Measurements from ENCODE around the gene KNCN.

KNCN gene

DNA sequence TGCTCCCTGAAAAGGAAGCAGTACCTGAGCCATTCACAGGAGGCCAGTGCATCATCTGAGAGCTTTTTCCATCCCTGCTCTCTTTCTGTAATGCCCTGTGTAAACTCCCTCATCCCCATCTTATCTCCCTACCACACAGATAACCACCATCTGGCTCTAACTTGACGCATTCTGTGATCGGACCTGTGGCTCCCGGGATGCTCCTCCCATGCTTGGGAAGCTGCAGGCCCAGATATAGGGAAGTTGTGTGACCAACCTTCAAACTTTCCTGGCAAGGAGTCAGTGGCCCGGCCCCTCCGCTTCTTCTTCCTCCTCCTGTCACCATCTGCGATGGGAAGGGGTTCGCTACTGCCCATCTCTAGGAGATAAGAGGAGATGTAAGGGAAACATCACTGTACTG is 31.5 kb upstream of the KNCN start:
- H3K4me3 ChIP-seq (ENCODE audit: low read length): no peak overlapping the region
- 0 out of 2 replicates have a peak, but pooled peaks cover 3% of the 10 kb centered on the region for H3K36me3 ChIP-seq (ENCODE audit: insufficient read depth, low read depth, low read length)
- no peaks in the 10 kb centered on the region for H3K27me3 ChIP-seq (ENCODE audit: insufficient read depth, low read length)
- peaks cover 4% of the 10 kb centered on the region; the same call in 1 of the 2 replicates for H3K4me1 ChIP-seq (ENCODE audit: insufficient read depth, low read length)
- H3K9ac ChIP-seq (ENCODE audit: low read depth, low read length): no peak overlapping the region
- no peak overlapping the region for H3K27ac ChIP-seq (ENCODE audit: low read length)
- H3K9me3 ChIP-seq (ENCODE audit: insufficient read depth, low read depth, low read length): no peaks in the 10 kb centered on the region

GRCh38 chr1:46581681-46582455 is 30.4 kb upstream of the KNCN start:
- H3K9me3 ChIP-seq (ENCODE audit: insufficient read depth, low read depth, low read length): no peaks in the 10 kb centered on the region
- H3K27me3 ChIP-seq (ENCODE audit: insufficient read depth, low read length): no peaks in the 10 kb centered on the region
- H3K9ac ChIP-seq (ENCODE audit: low read depth, low read length): no peak overlapping the region
- no peak overlapping the region for H3K4me3 ChIP-seq (ENCODE audit: low read length)
- H3K4me1 ChIP-seq (ENCODE audit: insufficient read depth, low read length): peaks cover 4% of the 10 kb centered on the region; the same call in 1 of the 2 replicates
- H3K27ac ChIP-seq (ENCODE audit: low read length): no peak overlapping the region
- peaks cover 7% of the 10 kb centered on the region; the same call in 1 of the 2 replicates for H3K36me3 ChIP-seq (ENCODE audit: insufficient read depth, low read depth, low read length)

- Histone ChIP-seq H3K9me3 (ENCODE audit: insufficient read depth, low read depth, low read length) (no peaks in the 10 kb centered on the region), H3K4me3 (ENCODE audit: low read length) (no peak overlapping the region), H3K27ac (ENCODE audit: low read length) (no peak overlapping the region), H3K4me1 (ENCODE audit: insufficient read depth, low read length) (peaks cover 12% of the 10 kb centered on the region; the same call in 1 of the 2 replicates), H3K36me3 (ENCODE audit: insufficient read depth, low read depth, low read length) (peaks cover 7% of the 10 kb centered on the region; the same call in 1 of the 2 replicates), H3K27me3 (ENCODE audit: insufficient read depth, low read length) (no peaks in the 10 kb centered on the region), H3K9ac (ENCODE audit: low read depth, low read length) (no peak overlapping the region)
Observed at GRCh38 chr1:46580140-46580903, 28.9 kb upstream of the KNCN start.

DNA sequence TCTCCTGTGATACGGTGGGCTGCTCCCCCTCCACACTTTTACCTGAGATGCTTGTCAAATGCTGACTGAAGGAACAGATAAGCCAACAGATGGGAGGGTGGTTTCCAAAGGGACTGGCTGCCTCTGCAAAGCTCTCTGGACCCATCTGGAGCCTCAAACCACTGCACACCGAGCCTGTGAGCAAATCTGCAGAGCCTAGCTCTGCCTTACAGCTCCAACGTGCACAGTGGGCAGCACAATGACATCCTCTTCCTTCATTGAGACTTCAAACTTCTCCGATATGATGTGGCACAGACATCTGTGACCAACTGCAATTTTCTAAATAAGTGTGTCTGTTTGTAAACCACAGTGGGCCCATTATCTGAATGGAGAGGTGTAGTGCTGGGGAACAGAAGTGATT is 26.2 kb upstream of the KNCN start:
- Histone ChIP-seq H3K36me3 (ENCODE audit: insufficient read depth, low read depth, low read length) (peaks cover 7% of the 10 kb centered on the region; the same call in 1 of the 2 replicates), H3K4me1 (ENCODE audit: insufficient read depth, low read length) (peaks cover 12% of the 10 kb centered on the region; the same call in 1 of the 2 replicates), H3K9me3 (ENCODE audit: insufficient read depth, low read depth, low read length) (no peaks in the 10 kb centered on the region), H3K4me3 (ENCODE audit: low read length) (no peak overlapping the region), H3K27me3 (ENCODE audit: insufficient read depth, low read length) (no peaks in the 10 kb centered on the region), H3K9ac (ENCODE audit: low read depth, low read length) (no peak overlapping the region), H3K27ac (ENCODE audit: low read length) (no peak overlapping the region)

- Histone ChIP-seq H3K4me1 (ENCODE audit: insufficient read depth, low read length) (peaks cover 12% of the 10 kb centered on the region; the same call in 1 of the 2 replicates), H3K36me3 (ENCODE audit: insufficient read depth, low read depth, low read length) (peaks cover 7% of the 10 kb centered on the region; the same call in 1 of the 2 replicates), H3K27me3 (ENCODE audit: insufficient read depth, low read length) (no peaks in the 10 kb centered on the region), H3K9ac (ENCODE audit: low read depth, low read length) (no peak overlapping the region), H3K9me3 (ENCODE audit: insufficient read depth, low read depth, low read length) (no peaks in the 10 kb centered on the region), H3K4me3 (ENCODE audit: low read length) (no peak overlapping the region), H3K27ac (ENCODE audit: low read length) (no peak overlapping the region)
Observed at GRCh38 chr1:46576596-46576995, 25.1 kb upstream of the KNCN start.

- Histone ChIP-seq H3K4me3 (ENCODE audit: low read length) (no peak overlapping the region), H3K4me1 (ENCODE audit: insufficient read depth, low read length) (peaks cover 12% of the 10 kb centered on the region; the same call in 1 of the 2 replicates), H3K9me3 (ENCODE audit: insufficient read depth, low read depth, low read length) (no peaks in the 10 kb centered on the region), H3K36me3 (ENCODE audit: insufficient read depth, low read depth, low read length) (peaks cover 7% of the 10 kb centered on the region; the same call in 1 of the 2 replicates), H3K27me3 (ENCODE audit: insufficient read depth, low read length) (no peaks in the 10 kb centered on the region), H3K27ac (ENCODE audit: low read length) (no peak overlapping the region), H3K9ac (ENCODE audit: low read depth, low read length) (peak overlapping the region; percentile 17; the same call in 1 of the 2 replicates)
Observed at GRCh38 chr1:46575778-46576177, 24.3 kb upstream of the KNCN start.

DNA sequence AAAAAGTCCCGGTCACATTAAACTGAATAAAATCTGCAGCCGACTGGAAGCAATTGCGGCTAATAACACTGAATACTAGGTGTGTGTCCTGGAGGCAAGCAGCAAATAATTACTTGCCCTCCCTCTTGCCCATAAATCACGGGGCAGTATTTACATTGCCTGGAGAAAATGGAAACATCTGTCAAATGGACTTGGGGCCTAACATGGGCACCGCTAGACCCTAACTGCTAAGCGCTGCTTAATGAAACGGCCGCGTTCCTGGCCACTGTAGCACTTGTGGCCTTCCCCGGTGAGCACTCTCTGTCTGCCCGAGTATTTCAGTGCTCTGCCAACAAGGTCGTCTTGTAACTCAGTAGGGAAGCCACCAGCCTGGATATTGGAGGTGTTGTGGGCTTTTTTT is 23.9 kb upstream of the KNCN start:
- peaks cover 7% of the 10 kb centered on the region; the same call in 1 of the 2 replicates for H3K36me3 ChIP-seq (ENCODE audit: insufficient read depth, low read depth, low read length)
- no peaks in the 10 kb centered on the region for H3K9me3 ChIP-seq (ENCODE audit: insufficient read depth, low read depth, low read length)
- H3K4me3 ChIP-seq (ENCODE audit: low read length): no peak overlapping the region
- peaks cover 12% of the 10 kb centered on the region; the same call in 1 of the 2 replicates for H3K4me1 ChIP-seq (ENCODE audit: insufficient read depth, low read length)
- H3K27me3 ChIP-seq (ENCODE audit: insufficient read depth, low read length): no peaks in the 10 kb centered on the region
- H3K27ac ChIP-seq (ENCODE audit: low read length): no peak overlapping the region
- H3K9ac ChIP-seq (ENCODE audit: low read depth, low read length): no peak overlapping the region; the same call in 1 of the 2 replicates

DNA sequence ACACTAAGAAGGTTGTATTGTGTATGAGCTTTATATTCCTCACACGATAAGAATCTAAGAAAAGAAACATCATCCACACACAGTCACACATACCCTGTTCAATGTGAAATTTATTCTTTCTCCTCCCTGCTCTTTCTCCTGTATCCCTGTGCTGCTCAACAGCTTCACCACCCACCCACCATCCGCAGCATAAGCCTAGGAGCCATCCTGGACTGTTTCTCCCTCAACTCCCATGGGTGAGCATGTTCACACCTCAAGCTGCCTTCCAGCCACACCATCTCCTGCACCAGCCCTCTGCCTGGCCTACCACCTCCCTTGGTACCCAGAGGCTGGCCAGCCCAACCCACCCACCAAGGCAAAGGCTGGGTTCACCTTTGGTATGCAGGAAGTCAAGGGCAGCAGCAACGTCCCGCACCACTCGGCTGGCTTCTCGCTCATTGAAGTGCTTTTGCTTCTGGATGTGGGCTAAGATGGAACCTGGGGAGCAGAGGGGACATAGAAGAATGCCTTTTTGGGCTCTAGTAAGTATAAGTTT is 20.3 kb upstream of the KNCN start:
- H3K27ac ChIP-seq (ENCODE audit: low read length): no peak overlapping the region
- H3K9ac ChIP-seq (ENCODE audit: low read depth, low read length): no peak overlapping the region
- no peaks in the 10 kb centered on the region for H3K27me3 ChIP-seq (ENCODE audit: insufficient read depth, low read length)
- no peak overlapping the region for H3K4me3 ChIP-seq (ENCODE audit: low read length)
- H3K36me3 ChIP-seq (ENCODE audit: insufficient read depth, low read depth, low read length): no peaks in the 10 kb centered on the region
- no peaks in the 10 kb centered on the region for H3K9me3 ChIP-seq (ENCODE audit: insufficient read depth, low read depth, low read length)
- peaks cover 23% of the 10 kb centered on the region; the same call in 1 of the 2 replicates for H3K4me1 ChIP-seq (ENCODE audit: insufficient read depth, low read length)

DNA sequence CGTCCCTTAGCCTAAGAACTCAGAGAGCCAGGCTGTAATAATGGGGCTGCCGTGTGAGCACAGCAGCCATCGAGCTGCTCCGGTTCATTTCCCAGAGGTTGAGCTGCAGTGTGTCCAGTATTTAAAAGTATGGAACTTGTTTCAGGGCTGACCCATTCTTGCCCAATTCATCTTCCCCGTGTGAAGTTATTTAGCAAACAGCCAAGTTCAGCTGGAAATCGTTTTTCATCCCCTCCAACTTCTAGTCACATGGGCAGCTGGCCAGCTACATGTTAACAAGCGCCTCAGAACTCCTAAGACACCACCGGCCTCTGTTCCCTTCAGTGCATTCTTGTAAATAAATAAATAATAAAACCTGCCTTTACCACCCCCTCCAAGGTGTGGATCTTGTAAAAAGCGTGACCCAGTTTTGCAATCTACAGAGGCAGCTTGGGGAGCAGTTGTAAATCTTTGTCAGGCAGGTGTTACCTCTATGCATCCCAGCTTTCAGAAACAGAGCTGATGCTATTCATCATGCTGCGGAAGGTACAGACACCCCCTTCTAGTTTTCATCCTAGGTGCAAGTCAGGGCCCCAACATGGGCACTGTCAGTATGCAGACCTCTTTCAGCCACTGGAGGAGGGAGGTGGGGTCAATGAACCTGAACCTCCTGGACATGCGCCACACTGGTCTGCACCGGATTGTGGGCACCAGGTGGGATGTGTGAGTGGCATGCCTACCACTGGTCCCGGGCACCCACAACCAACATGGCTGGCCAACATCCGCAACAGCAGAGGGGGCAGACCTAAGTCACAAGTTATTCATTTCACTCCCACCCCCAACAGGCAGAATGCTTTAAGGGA is 18.7 kb upstream of the KNCN start:
- H3K27me3 ChIP-seq (ENCODE audit: insufficient read depth, low read length): no peaks in the 10 kb centered on the region
- H3K4me3 ChIP-seq (ENCODE audit: low read length): no peak overlapping the region
- peaks cover 13% of the 10 kb centered on the region; the same call in 1 of the 2 replicates for H3K4me1 ChIP-seq (ENCODE audit: insufficient read depth, low read length)
- no peaks in the 10 kb centered on the region for H3K36me3 ChIP-seq (ENCODE audit: insufficient read depth, low read depth, low read length)
- no peaks in the 10 kb centered on the region for H3K9me3 ChIP-seq (ENCODE audit: insufficient read depth, low read depth, low read length)
- no peak overlapping the region for H3K9ac ChIP-seq (ENCODE audit: low read depth, low read length)
- no peak overlapping the region for H3K27ac ChIP-seq (ENCODE audit: low read length)

DNA sequence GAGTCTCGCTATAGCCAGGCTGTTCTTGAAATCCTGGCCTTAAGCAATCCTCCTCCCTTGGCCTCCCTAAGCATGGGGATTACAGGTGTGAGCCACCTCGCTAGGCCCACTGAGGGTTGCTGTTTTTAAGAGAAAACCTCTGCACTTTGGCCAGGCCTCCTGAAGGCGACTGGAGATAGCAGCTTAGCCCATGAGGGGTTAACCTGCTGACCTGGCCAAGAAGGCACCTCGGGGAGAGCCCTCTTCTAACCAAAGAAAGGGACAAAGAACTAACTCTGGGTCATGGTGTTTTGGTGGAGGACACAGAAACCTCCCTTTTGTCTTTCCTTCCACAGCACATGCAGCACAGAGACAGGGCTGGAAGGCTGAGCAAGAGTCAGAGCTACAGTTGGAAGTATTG is 17.7 kb upstream of the KNCN start:
- no peak overlapping the region for H3K27ac ChIP-seq (ENCODE audit: low read length)

GRCh38 chr1:46568461-46568891 is 17.0 kb upstream of the KNCN start:
- peaks cover 11% of the 10 kb centered on the region; the same call in 1 of the 2 replicates for H3K4me1 ChIP-seq (ENCODE audit: insufficient read depth, low read length)
- H3K27ac ChIP-seq (ENCODE audit: low read length): no peak overlapping the region
- H3K27me3 ChIP-seq (ENCODE audit: insufficient read depth, low read length): no peaks in the 10 kb centered on the region
- no peak overlapping the region for H3K4me3 ChIP-seq (ENCODE audit: low read length)
- no peaks in the 10 kb centered on the region for H3K9me3 ChIP-seq (ENCODE audit: insufficient read depth, low read depth, low read length)
- H3K9ac ChIP-seq (ENCODE audit: low read depth, low read length): no peak overlapping the region
- H3K36me3 ChIP-seq (ENCODE audit: insufficient read depth, low read depth, low read length): no peaks in the 10 kb centered on the region

More for the DNA sequence above, 17.7 kb upstream of the KNCN start:
- no peak overlapping the region for H3K9ac ChIP-seq (ENCODE audit: low read depth, low read length)
- no peaks in the 10 kb centered on the region for H3K9me3 ChIP-seq (ENCODE audit: insufficient read depth, low read depth, low read length)
- no peak overlapping the region for H3K4me3 ChIP-seq (ENCODE audit: low read length)
- H3K27me3 ChIP-seq (ENCODE audit: insufficient read depth, low read length): no peaks in the 10 kb centered on the region
- H3K36me3 ChIP-seq (ENCODE audit: insufficient read depth, low read depth, low read length): no peaks in the 10 kb centered on the region
- H3K4me1 ChIP-seq (ENCODE audit: insufficient read depth, low read length): peaks cover 11% of the 10 kb centered on the region; the same call in 1 of the 2 replicates
